Measurements from ENCODE around the gene NUP37.
A peak's percentile ranks its signal among the peaks of the same experiment; 100 is the strongest.
"Not testable (repeated sequence)": the region's sequence is repeated elsewhere in the genome, so short reads cannot be mapped to it uniquely, and the experiment has no call there.

The NUP37 gene, protein sequence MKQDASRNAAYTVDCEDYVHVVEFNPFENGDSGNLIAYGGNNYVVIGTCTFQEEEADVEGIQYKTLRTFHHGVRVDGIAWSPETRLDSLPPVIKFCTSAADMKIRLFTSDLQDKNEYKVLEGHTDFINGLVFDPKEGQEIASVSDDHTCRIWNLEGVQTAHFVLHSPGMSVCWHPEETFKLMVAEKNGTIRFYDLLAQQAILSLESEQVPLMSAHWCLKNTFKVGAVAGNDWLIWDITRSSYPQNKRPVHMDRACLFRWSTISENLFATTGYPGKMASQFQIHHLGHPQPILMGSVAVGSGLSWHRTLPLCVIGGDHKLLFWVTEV

DNA sequence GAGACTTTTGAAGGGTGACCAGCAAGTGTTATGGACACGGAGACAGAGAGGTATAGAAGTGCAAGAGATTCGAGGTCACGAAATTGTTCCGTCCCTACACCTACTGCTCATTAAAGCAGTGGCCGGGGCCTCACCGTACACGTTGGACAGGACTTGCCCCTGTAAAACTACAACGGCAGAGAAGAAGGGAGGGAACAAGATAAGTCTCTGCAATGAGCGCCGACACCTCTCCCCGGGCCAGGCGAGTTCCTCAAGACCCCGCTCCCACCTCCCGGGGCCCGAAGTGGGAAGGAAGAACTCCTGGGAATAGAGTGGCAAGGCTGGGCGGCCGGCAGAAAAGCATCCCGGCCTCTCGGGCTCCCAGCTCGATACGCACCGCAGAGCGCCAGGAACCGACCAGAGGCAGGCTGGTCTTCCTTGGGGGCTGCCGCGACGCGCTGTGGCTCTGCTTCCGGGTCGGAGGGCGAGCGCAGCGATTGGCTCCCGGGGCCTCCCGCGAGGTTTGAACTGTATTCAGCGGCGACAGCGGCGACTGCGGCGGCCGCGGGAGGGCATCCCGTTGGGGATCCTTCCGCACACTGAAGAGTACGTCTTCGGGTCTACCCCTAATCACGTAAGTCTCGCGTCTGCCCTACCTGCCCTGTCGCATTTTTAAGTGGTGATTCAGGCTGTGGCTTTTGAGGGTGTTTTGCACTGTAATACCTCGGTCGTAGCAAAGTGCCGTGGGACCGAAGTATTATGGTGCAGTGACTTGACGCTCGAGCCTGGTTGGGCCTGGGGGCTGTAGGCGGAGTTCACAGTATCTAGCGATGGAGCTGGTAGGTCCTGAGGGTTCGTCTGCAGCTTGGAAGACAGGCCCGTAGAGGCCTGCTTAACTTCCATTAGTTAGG, at the start of gene NUP37, which contains the start of gene PARPBP:
Gene NUP37 (minus strand): TSS at position 441 of the 890 bp plus-strand sequence. CDS start 1,596 bp downstream, outside the sequence.
Gene PARPBP (plus strand): TSS at position 510 of the 890 bp plus-strand sequence. CDS start 3,706 bp downstream, outside the sequence.
- DNase-seq (ENCODE audit: low read depth in 2 of 2), result peak; percentile 76 to 81

DNA sequence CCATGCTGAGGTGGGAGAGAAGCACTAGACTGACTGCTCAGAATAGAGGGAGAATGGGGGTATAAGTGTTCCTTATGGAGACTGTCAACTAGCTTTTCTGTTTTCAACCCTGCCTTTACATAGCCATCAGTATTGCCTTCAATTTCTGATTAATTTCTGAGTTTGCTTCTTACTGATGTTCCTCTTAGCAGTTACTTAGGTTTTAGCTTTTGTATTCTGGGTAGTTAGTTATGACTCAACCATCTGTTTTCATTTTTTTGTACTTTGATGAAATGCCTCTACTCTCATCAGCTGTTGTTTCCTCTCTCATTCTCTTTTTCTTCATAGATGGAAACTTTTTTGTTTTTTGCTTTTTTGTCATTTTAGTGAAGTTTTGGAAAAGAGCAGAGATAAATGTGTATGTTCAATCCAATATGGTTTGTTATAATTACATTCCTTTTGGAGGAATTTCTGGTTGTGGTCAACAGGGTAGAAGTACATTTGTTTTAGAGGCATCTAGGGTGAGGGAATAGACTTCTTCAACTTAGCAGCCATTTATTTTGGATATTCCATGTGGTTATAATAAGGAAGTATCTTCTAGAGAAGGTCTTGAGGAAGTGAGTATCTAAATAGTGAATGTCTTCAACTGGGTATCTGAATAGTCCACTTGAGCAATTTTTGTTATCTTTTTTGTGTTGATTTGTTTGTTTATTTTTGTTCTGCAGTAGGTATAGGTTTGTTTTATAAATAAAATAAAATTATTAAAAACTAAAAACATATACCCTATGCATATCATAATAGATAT, 48.1 kb upstream of the NUP37 start:
- no peak for DNase-seq (ENCODE audit: low read depth in 2 of 2)

DNA sequence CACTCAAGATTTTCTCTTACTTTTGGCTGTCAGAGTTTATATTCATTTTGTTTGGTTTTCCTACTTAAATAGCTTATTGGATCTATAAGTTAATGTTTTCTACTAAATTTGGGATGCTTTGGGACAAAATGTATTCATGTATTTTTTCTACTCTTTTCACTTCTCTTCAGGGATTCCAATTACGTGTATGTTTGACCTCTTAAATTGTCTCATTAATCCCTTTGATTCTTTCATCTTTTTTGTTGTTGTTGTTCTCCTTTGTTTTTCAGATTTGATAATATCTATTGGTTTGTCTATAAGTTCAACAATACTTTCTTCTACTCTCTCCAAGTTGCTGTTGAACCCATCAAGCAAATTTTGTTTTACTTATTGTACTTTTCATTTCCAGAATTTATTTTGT, 43.5 kb upstream of the NUP37 start:
- no peak for DNase-seq (ENCODE audit: low read depth in 2 of 2)

DNA sequence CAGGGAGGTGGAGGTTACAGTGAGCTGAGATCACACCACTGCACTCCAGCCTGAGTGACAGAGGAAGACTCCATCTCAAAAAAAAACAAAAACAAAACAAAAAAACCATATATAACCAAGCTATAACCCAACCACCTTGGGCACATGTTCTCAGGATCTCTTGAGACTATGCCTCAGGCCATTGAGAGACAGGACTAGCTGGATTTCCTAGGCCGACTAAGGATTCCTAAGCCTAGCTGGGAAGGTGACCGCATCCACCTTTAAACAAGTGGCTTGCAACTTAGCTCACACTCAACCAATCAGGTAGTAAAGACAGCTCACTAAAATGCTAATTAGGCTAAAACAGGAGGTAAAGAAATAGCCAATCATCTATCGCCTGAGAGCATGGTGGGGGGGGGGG, 35.3 kb upstream of the NUP37 start:
- DNase-seq (ENCODE audit: low read depth in 2 of 2), result not testable (repeated sequence)

DNA sequence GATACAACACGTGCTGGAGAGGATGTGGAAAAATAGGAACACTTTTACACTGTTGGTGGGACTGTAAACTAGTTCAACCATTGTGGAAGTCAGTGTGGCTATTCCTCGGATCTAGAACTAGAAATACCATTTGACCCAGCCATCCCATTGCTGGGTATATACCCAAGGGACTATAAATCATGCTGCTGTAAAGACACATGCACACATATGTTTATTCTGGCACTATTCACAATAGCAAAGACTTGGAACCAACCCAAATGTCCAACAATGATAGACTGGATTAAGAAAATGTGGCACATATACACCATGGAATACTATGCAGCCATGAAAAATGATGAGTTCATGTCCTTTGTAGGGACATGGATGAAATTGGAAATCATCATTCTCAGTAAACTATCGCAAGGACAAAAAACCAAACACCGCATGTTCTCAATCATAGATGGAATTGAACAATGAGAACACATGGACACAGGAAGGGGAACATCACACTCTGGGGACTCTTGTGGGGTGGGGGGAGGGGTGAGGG, 27.2 kb upstream of the NUP37 start:
- DNase-seq (ENCODE audit: low read depth in 2 of 2), result not testable (repeated sequence)

DNA sequence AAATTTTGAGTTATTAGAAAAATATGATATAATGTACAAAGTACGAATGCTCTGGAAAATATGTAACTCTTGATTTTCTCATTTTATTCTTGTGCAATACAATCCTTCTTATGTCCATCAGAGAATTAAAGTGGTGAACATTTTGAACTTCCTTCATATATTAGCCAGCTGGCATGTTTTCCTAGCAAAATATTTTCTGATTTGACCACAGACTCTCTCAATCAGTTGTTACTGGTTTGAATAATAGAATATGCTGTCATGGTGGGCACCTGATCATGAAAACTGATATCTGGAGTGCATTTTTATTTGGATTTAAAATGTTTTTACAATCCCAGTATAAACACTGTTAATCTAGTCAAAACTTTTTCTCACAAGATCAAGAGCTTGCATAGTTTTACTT, 24.3 kb upstream of the NUP37 start:
- no peak for DNase-seq (ENCODE audit: low read depth in 2 of 2)

DNA sequence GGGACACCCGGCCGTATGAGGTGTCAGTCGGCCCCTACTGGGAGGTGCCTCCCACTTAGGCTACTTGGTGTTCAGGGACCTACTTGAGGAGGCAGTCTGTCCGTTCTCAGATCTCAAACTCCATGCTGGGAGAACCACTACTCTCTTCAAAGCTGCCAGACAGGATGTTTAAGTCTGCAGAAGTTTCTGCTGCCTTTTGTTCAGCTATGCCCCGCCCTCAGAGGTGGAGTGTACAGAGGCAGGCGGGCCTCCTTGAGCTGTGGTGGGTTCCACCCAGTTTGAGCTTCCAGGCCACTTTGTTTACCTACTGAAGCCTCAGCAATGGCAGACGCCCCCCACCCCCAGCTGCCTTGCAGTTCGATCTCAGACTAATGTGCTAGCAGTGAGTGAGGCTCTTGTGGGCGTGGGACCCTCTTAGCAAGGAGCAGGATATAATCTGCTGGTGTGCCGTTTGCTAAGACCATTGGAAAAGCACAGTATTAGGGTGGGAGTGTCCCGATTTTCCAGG, 23.0 kb upstream of the NUP37 start:
- DNase-seq (ENCODE audit: low read depth in 2 of 2), result not testable (repeated sequence)

DNA sequence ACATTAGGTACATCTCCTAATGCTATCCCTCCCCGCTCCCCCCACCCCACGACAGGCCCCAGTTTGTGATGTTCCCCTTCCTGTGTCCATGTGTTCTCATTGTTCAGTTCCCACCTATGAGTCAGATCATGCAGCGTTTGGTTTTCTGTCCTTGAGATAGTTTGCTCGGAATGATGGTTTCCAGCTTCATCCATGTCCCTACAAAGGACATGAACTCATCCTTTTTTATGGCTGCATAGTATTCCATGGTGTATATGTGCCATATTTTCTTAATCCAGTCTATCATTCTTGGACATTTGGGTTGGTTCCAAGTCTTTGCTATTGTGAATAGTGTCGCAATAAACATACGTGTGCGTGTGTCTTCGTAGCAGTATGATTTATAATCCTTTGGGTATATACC, 17.7 kb upstream of the NUP37 start:
- DNase-seq (ENCODE audit: low read depth in 2 of 2), result not testable (repeated sequence)

DNA sequence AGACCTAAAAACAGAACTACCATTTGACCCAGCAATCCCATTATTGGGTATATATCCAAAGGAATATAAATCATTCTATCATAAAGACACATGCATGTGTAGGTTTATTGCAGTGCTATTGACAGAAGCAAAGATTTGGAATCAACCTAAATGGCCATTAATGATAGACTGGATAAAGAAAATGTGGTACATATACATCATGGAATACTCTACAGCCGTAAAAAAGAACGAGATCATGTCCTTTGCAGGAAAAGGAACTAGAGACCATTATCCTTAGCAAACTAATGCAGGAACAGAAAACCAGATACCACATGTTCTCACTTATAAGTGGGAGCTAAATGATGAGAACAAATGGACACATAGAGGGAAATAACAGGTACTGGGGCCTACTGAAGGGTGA, 11.5 kb upstream of the NUP37 start:
- not testable (repeated sequence) for DNase-seq (ENCODE audit: low read depth in 2 of 2)

DNA sequence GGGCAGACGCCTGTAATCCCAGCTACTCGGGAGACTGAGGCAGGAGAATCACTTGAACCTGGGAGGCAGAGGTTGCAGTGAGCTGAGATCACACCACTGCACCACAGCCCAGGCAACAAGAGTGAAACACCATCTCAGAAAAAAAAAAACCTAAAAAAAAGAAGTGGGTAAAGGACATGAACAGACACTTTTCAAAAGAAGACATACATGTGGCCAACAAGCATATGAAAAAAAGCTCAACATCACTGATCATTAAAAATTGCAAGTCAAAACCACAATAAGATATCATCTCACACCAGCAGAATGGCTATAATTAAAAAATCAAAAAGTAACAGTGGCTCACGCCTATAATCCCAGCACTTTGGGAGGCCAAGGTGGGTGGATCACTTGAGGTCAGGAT, 10.8 kb upstream of the NUP37 start:
- DNase-seq (ENCODE audit: low read depth in 2 of 2), result not testable (repeated sequence)

DNA sequence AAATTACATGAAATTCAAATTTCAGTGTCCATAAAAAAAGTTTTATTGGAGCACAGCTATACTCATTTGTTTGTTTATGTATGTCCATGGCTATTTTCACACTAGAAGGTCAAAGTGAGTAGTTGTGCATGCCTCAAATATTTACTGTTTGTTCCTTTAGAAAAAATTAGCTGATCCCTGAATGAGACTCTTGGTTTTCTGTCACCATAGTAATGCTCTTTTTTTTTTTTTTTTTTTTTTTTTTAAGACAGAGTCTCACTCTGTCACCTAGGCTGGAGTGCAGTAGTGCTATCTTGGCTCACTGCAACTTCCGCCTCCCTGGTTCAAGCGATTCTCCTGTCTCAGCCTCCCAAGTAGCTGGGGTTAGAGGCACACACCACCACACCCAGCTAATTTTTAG, 1.4 kb upstream of the NUP37 start:
- DNase-seq (ENCODE audit: low read depth in 2 of 2), result not testable (repeated sequence)

DNA sequence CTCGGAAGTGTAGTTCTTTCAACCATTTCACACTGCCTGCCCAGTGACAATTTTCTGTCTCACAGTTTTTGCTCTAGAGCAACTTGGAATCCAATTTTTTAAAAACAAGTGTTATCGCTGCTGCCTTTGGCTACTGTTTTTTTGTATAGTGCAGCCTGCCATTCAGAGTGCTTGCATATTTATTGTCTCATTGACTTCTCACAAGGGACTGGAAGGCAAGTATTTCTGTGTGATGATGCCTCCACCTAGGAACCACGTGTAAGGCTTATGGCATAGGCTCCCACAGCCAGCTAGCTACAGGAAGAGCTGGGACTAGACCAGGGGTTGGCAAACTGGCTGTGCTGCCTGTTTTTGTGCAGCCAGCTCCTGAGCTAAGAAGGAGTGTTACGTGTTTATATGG, 972 bp upstream of the NUP37 start:
- DNase-seq (ENCODE audit: low read depth in 2 of 2), result no peak

DNA sequence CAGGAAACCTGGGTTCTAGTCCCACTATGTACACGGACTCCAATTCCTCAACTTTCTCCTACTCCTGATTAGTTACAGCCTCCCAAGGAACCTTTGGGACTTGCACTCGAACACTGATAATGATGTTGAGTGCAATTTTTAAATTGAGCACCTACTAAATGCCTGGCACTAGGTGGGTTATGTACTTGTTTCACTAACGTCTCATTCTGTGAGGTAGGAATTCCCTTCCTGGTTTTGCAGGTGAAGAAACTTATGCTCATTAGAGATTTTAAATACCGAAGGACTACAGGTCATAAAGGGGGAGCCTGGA, 605 bp upstream of the NUP37 start:
- no peak for DNase-seq (ENCODE audit: low read depth in 2 of 2)

DNA sequence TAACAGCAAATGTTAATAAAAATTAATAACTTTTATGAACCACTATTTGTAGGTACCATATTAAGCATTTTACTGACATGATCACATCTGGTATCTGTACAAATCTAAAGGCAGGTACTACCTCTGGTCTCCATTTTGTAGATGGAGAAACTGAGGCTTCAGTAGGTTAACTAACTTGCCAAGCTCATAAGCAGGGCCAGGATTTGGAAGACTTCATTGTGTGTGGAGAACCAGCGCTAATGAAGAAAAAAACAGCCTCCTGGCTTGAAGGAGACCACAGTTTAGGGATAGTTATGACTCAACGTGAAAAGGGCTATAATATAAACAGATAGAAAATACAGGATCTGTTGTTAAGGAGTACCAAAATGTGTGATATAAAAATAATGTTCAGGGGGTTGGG, 1.0 kb downstream of the NUP37 start:
- DNase-seq (ENCODE audit: low read depth in 2 of 2), result no peak

DNA sequence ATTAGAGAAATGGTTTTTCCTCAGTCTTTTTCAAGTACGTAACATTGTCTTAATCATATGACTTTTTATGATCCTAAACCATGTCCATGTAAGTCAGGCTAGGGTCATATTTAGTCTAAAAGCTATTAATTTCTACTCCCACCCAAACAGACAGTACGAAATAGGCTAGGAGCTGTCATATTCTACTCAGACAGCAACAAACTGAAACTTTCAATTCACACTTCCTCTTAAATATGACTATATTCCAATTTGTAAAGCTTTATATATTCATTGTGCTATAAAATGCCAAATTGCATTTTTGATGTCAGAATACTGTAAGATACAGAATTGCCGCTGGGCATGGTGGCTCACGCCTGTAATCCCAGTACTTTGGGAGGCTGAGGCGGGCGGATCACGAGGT, 3.5 kb downstream of the NUP37 start:
- no peak for DNase-seq (ENCODE audit: low read depth in 2 of 2)

DNA sequence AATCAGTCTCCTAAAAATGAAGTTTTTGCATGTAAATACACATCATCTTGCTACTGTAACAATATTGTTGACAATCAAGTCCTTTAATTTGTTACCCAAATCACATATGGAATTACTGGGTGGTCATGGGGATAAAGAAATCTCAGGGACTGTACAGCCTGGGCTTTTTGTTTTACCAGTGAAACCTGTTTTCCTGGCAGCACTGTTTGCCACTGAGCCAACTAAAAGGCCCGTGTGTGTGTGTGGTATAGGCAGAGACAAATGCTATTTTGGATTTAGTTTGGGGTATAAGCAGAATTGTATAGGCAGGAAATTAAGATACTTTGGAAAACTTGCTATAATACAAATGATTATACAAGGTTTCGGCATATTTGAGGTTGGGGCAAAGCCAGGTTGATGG, 5.7 kb downstream of the NUP37 start:
- no peak for DNase-seq (ENCODE audit: low read depth in 2 of 2)

DNA sequence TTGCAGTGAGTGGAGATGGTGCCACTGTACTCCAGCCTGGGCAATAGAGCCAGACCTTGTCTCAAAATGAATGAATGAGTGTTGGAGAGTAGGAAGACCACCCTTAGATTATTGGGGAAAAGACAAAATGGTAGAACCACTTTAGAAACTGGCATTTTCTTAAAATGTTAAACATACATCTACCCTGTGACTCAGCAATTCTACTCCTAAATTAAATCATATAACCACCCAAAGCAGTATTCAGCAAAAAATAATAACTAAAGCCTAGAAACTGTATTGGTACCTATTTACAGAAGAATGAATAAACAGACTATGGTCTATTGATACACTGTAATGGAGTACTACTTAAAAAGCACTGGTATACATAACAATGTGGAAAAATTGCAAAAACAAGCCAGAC, 9.1 kb downstream of the NUP37 start:
- no peak for DNase-seq (ENCODE audit: low read depth in 2 of 2)

DNA sequence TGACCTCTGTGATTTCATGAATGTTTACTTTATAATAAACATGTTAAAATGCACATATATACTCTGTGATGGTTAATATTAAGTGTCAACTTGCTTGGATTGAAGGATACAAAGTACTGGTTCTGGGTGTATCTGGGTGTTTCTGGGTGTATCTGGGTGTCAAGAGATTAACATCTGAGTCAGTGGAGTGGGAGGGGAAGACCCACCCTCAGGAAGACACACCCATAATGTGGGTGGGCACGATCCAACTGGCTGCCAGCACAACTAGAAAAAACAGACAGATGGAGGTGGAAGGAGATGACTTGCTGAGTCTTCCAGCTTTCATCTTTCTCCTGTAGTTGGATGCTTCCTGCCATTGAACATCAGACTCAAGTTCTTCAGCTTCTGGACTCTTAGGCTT, 11.9 kb downstream of the NUP37 start:
- DNase-seq (ENCODE audit: low read depth in 2 of 2), result no peak

DNA sequence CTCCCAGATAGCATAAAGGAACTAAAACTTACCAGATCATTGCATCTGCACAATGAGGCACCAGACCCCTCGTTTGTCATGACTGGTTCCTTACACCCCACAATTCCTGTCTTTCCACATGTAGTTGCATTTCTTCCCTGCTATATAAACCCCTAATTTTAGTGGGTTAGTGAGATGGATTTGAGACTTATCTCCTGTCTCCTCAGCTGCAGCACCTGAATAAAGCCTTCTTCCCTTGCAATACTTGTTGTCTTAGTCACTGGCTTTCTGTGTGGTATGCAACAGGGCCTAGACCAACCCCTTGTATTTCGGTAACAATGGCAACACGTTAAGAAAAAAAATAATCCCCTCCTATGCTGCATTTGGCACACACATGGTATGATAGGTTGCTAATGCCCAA, 13.0 kb downstream of the NUP37 start:
- no peak for DNase-seq (ENCODE audit: low read depth in 2 of 2)

DNA sequence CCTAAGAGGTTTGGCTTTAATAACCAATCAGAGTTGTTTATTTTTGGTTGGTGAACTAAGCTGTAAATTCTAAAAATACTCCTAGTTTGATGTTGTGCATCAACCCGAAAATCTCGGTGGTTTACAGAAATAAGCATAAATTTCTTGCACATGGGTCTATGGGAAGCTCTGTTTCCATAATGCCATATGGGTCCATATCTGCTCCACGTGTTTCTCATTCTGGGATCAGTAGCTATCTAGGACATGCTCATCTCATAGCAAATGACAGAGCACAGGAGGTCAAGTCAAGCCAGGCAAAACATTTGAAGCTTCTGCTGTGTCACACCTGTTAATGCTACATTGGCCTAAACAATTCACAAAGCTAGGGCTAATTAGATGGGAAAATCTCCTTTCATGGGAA, 23.1 kb downstream of the NUP37 start:
- DNase-seq (ENCODE audit: low read depth in 2 of 2), result no peak

DNA sequence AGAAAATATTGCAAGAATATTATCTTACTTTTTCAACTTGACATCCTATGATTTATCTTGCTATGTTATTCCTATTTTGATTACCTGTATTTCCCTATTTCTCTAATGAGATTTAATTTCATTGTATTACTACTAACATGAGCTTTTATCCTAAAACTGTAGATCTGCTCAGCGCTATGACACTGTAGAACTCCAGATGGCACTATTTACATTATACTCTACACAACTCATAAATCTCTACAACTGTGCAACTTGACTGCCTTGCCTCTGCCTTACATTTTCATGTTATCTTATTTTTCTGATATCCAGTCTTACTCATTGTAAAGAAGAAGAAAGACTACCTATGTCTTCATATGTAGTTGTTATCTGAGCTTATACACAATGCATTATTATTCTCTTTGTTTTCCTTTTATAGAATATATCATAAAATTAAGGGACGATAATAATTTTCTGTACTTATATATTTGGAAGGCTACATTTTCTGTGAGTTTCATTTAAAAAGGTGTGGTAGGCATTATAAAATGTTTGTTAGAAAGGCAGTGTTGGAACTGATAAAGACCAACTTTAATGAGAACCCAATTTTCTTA, 24.1 kb downstream of the NUP37 start:
- no peak for DNase-seq (ENCODE audit: low read depth in 2 of 2)
